Regular cardiac myocyte (primary cell): ENCODE data around the gene DGKI. TPM values are rescaled to one million over a fixed set of nuclear protein-coding genes. Genes with fewer than 3 reads are reported as not detected.

Source experiments
- total RNA-seq: library from RNA; depleted of rRNA; stranded (reverse); fragments of >200 nt; gene quantifications from 2 replicates; pipeline ENCODE4 v1.2.3, GENCODE V29; 2014

DGKI gene
- 5.6 and 22.3 TPM in 2 replicates for total RNA-seq

DNA sequence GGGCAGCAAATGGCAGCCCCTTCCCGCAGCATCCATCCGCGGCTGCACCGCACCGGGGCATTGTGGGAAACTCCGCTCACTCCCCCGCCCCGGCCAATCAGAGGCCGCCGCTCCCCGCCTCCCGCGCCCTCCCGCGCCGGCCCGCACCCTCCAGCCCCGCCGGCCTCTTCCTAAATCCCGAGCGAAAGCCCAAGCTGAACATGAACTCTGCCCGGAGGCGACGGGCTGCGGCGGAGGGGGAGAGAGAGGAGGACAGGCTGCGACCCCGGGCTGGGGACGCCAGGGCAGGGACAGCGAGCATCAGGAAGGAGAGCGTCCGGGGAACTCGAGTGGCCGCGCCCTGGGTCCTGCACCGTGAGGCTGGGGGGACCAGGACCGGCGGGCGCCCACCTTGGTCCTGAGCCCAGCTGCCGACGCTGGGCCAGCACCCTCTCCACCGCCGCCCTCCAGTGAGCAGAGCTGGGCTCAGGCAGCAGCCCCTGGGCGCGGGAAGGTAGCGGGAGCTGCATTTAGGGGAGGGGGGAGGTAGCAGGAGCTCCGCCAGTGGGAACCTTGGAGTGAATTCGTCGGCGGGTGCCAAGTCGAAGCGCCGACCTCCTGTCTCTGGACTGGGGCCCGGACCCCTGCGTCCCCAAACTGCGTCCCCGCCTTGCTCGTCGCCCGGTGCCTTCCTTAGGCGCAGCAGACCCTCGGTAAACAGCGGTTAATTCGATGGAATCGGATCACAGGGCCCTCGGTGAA lies at the start of gene DGKI:
Gene DGKI (minus strand): TSS at position 148 of the 741 bp plus-strand sequence.

GRCh38 chr7:137343281-137343841 lies 503.4 kb downstream of the DGKI start, which contains the start of gene PTN:
PTN (minus strand) TSS chr7:137343733; CDS start chr7:137254973, 88,760 bp downstream.

Other genes starting within 250 kb of the DGKI start
- gene CREB3L2, start 155.1 kb upstream of the DGKI start, total RNA-seq: 24.8 and 37.2 TPM in 2 replicates
- gene AKR1D1, start 229.5 kb upstream of the DGKI start, total RNA-seq: not detected in 2 replicates